Measurements from ENCODE around the gene SIRT3. TPM values are rescaled to one million over a fixed set of nuclear protein-coding genes. Genes with fewer than 3 reads are reported as not detected.
A peak's percentile ranks its signal among the peaks of the same experiment; 100 is the strongest.

The SIRT3 gene
- total RNA-seq, 1 donor from 2014 or later, result 33.2 TPM

DNA sequence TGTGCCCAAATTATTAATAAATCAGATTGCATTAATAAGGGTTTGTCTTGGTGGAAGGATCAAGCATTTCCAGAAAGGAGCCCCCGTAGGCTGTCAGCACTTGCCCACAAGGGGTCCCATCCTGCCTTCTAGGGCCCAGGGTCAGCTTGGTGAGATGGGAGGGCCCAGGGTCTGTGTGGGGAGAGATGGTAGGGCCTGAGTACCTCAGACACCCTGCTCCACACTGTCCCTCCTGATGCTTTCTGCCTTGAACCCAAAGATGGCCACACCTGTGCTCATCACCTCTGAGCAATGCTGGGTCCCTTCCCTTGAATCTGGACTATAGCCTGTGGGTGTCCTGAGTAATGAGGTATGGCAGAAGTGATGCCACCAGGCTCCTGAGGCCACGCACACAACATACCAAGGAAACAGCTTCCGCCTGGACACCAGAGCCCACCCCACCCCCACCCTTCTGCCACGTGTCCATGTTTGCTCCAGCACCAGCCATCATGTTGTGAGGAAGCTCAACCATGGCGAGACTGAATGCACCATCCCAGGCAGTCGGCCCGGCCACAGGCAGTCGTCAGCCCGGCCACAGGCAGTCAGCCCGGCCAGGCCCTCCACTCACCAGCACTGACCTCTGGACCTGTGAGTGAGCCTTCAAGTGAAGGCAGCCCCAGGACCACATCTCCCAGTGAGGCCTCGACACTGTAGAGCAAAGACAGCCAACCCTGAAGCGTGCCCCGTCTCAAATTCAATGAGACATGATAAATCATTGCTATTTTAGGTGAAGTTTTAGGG is 35.7 kb downstream of the SIRT3 start:
- H3K4me1 Mint-ChIP-seq, result no peaks in the 10 kb centered on the region
- no peak for DNase-seq (ENCODE audit: low spot score in 2 of 2, unreplicated experiment in 2 of 2)
- H3K4me3 Mint-ChIP-seq, result no peak overlapping the region
- TF ChIP-seq, protein P1, sequence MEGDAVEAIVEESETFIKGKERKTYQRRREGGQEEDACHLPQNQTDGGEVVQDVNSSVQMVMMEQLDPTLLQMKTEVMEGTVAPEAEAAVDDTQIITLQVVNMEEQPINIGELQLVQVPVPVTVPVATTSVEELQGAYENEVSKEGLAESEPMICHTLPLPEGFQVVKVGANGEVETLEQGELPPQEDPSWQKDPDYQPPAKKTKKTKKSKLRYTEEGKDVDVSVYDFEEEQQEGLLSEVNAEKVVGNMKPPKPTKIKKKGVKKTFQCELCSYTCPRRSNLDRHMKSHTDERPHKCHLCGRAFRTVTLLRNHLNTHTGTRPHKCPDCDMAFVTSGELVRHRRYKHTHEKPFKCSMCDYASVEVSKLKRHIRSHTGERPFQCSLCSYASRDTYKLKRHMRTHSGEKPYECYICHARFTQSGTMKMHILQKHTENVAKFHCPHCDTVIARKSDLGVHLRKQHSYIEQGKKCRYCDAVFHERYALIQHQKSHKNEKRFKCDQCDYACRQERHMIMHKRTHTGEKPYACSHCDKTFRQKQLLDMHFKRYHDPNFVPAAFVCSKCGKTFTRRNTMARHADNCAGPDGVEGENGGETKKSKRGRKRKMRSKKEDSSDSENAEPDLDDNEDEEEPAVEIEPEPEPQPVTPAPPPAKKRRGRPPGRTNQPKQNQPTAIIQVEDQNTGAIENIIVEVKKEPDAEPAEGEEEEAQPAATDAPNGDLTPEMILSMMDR (IDR thresholded peaks at IDR 0.05; ENCODE audit: unreplicated experiment), result no peak
- H3K36me3 Mint-ChIP-seq, result peaks cover 6% of the 10 kb centered on the region
- no peak overlapping the region for H3K27ac Mint-ChIP-seq
- H3K9me3 Mint-ChIP-seq, result no peaks in the 10 kb centered on the region
- no peaks in the 10 kb centered on the region for H3K27me3 Mint-ChIP-seq (ENCODE audit: low read depth)

DNA sequence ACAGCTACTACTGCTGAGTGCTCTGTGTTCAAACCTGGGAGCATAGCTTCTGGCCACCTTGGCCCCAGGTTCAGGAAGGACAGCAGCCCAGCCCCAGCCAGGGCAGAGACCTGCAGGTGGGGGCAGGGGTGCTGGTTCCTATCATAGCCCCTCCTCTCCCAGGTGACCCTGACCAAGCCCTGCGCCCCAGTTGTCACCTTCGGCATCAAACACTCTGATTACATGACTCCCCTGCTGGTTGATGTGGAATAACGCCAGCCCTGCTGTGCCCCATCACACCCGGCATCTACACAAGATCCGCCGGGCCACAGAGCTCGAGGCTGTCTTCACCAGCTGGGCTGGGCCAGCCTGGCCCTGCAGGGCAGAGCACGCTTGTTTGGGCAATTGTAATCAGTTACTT is 36.4 kb downstream of the SIRT3 start:
- no peaks in the 10 kb centered on the region for H3K4me1 Mint-ChIP-seq
- peak in 1 of 2 experiments; percentile 29 for DNase-seq (ENCODE audit: low spot score in 2 of 2, unreplicated experiment in 2 of 2)

GRCh38 chr11:199004-199581 is 37.0 kb downstream of the SIRT3 start:
- no peaks in the 10 kb centered on the region for H3K27me3 Mint-ChIP-seq (ENCODE audit: low read depth)
- DNase-seq (ENCODE audit: low spot score in 2 of 2, unreplicated experiment in 2 of 2), result no peak
- H3K27ac Mint-ChIP-seq, result no peak overlapping the region
- H3K4me3 Mint-ChIP-seq, result no peak overlapping the region
- no peaks in the 10 kb centered on the region for H3K9me3 Mint-ChIP-seq
- TF ChIP-seq, protein P1 (IDR thresholded peaks at IDR 0.05; ENCODE audit: unreplicated experiment), result no peak
- H3K4me1 Mint-ChIP-seq, result no peaks in the 10 kb centered on the region
- H3K36me3 Mint-ChIP-seq, result peaks cover 6% of the 10 kb centered on the region

More for the DNA sequence above, 36.4 kb downstream of the SIRT3 start:
- no peaks in the 10 kb centered on the region for H3K9me3 Mint-ChIP-seq
- no peak overlapping the region for H3K27ac Mint-ChIP-seq
- no peaks in the 10 kb centered on the region for H3K27me3 Mint-ChIP-seq (ENCODE audit: low read depth)
- TF ChIP-seq, protein P1 (IDR thresholded peaks at IDR 0.05; ENCODE audit: unreplicated experiment), result no peak
- no peak overlapping the region for H3K4me3 Mint-ChIP-seq
- H3K36me3 Mint-ChIP-seq, result peaks cover 6% of the 10 kb centered on the region

DNA sequence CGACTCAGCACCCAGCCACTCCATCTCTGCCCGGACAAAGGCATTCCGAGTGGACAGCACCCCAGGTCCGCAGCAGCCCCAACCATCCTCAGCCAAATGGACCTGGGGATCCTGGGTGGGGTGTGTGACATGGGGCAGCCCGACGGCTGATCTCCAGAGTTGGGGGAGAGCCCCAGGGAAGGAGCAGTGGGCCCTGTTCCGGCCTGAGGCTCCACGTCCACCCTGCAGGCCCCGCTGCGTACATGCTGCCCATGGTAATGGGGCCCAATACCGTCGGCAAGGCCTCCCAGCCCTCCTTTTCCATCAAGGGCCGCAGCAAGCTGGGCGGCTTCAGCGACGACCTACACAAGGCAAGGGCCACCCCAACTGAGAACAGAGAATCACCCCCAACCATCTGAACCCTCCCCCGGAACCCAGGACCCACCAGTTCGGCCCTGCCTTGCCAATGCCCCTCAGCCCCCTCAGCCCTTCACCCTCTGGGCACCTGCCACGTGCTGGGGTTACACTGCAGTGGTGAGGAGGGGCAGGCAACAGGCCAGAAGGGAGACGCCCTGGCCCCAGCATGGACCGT is 37.8 kb downstream of the SIRT3 start:
- no peak overlapping the region for H3K4me3 Mint-ChIP-seq
- H3K27me3 Mint-ChIP-seq (ENCODE audit: low read depth), result peaks cover 2% of the 10 kb centered on the region
- DNase-seq (ENCODE audit: low spot score in 2 of 2, unreplicated experiment in 2 of 2), result no peak
- TF ChIP-seq, protein P1 (IDR thresholded peaks at IDR 0.05; ENCODE audit: unreplicated experiment), result no peak
- no peaks in the 10 kb centered on the region for H3K4me1 Mint-ChIP-seq
- no peak overlapping the region for H3K27ac Mint-ChIP-seq
- H3K9me3 Mint-ChIP-seq, result no peaks in the 10 kb centered on the region
- peaks cover 4% of the 10 kb centered on the region for H3K36me3 Mint-ChIP-seq

DNA sequence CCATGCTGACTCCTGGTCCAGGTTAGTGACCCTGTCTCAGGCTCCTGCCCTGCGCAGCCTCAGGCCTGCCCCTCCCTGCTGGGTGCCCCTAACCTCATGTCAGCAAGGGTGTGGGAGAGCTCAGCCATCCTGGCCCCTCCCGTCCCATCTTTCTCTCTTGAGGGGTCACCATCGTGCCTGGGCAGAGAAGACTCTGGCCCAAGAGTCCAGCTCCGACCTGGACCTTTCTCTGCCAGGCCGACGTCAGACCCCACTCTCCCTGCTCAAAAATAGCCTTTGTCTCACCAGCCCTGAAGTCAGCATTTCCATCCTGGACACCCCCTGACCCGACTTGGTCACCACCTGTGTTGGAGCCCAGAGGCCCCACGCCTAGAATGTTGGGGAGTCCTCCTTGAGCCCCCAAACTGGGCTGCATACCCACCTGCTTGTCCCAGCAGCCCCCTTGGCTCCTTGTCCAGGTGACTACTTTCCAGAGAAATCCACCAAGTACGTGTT is 38.4 kb downstream of the SIRT3 start:
- Mint-ChIP-seq H3K4me3 (no peak overlapping the region), H3K4me1 (no peaks in the 10 kb centered on the region), H3K36me3 (peaks cover 4% of the 10 kb centered on the region), H3K9me3 (no peaks in the 10 kb centered on the region), H3K27ac (no peak overlapping the region), H3K27me3 (ENCODE audit: low read depth) (peaks cover 2% of the 10 kb centered on the region)
- no peak for DNase-seq (ENCODE audit: low spot score in 2 of 2, unreplicated experiment in 2 of 2)
- TF ChIP-seq, protein P1 (IDR thresholded peaks at IDR 0.05; ENCODE audit: unreplicated experiment), result no peak
